Dermis microvascular lymphatic vessel endothelial cell (primary cell): ENCODE measurements around the gene SDHC. TPM values are rescaled to one million over a fixed set of nuclear protein-coding genes. Genes with fewer than 3 reads are reported as not detected.
"Not testable (repeated sequence)": the region's sequence is repeated elsewhere in the genome, so short reads cannot be mapped to it uniquely, and the experiment has no call there.

Experiments
- DNase-seq, 2 donors: peaks; one replicate each; pipeline versions ENCODE4 v3.0.0 to v3.0.0-alpha.2; 2010; ENCODE audit warnings: low read depth in 2 of 2
- total RNA-seq: library from RNA; depleted of rRNA; stranded (reverse); fragments of >200 nt; gene quantifications from 2 replicates; pipeline ENCODE4 v1.2.1, GENCODE V29; 2014

The SDHC gene
- total RNA-seq, 1 donor from 2014 or later, result 18.0 TPM

DNA sequence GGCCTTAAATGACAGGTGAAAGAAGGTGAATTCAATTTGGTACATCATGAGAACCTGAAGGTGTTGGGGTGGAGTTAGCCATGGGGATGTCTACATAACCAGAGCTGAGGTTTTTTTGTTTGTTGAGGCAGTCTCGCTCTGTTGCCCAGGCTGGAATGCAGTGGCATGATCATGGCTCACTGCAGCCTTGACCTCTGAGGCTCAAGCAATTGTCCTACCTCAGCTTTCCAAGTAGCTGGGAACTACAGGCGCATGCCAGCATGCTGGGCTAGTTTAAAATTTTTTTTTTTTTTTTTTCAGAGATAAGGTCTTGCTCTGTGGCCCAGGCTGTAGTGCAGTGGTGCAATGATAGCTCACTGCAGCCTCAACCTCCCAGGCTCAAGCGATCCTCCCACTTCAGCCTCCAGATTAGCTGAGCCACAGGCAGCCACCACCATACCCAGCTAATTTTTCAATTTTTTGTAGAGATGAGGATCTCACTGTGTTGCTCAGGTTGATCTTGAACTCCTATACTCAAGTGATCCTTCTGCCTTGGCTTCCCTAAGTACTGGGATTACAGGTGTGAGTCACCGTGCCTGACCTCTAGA, 2.5 kb upstream of the SDHC start:
- DNase-seq, result no peak

GRCh38 chr1:161313554-161314200, 504 bp upstream of the SDHC start:
- no peak for DNase-seq

DNA sequence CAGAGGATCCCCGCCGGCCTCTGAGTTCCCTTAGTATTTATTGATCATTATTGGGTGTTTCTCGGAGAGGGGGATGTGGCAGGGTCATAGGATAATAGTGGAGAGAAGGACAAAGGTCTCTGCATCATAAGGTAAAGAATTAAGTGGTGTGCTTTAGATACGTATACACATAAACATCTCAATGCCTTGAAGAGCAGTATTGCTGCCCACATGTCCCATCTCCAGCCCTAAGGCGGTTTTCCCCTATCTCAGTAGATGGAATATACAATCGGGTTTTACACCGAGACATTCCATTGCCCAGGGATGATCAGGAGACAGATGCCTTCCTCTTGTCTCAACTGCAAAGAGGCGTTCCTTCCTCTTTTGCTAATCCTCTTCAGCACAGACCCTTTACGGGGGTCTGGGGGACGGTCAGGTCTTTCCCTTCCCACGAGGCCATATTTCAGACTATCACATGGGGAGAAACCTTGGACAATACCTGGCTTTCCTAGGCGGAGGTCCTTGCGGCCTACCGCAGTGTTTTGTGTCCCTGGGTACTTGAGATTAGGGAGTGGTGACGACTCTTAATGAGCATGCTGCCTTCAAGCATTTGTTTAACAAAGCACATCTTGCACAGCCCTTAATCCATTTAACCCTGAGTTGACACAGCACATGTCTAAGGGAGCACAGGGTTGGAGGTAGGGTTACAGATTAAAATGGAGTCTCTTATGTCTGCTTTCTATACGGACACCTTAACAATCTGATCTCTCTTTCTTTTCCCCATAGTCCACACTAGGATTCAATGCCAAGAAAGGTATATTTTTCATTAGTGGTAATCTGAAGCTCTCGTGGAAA, 1.9 kb downstream of the SDHC start:
- not testable (repeated sequence) for DNase-seq

- DNase-seq, result no peak
These were observed 9.8 kb downstream of the SDHC start for GRCh38 chr1:161324020-161324419.

DNA sequence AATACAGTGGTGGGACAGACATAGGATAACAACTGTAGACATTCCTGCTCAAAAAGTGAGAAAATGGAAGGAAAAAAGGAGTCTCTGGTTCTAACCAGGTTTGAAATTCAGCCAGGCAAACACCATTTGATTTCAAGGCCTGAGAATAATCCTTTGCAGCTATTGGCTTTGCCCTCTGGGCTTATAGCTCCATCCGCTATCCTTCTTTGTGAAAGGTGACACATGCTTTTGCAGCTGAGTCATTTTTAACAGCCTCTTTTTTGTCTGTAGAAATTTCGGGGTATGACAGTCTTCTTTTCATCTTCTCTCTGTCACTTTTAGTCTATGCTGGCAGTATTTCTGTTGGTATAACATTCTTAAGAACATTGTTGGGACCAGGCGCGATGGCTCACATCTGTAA, 16.2 kb downstream of the SDHC start:
- no peak for DNase-seq

DNA sequence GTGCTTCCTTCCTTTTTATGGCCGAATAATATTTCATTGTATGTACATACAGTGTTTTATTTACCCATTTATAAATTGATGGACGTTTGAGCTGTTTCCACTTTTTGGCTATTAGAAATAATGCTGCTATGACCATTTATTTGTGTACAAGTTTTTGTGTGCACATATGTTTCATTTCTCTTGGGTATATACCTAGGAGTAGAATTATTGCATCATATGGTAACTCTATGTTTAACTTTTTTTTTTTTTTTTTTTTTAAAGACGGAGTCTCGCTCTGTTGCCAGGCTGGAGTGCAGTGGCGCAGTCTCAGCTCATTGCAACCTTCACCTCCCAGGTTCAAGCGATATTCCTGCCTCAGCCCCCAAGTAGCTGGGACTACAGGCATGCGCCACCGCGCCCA, 19.0 kb downstream of the SDHC start:
- no peak for DNase-seq

- DNase-seq, result no peak
These were observed 21.6 kb downstream of the SDHC start for GRCh38 chr1:161335796-161336195.

DNA sequence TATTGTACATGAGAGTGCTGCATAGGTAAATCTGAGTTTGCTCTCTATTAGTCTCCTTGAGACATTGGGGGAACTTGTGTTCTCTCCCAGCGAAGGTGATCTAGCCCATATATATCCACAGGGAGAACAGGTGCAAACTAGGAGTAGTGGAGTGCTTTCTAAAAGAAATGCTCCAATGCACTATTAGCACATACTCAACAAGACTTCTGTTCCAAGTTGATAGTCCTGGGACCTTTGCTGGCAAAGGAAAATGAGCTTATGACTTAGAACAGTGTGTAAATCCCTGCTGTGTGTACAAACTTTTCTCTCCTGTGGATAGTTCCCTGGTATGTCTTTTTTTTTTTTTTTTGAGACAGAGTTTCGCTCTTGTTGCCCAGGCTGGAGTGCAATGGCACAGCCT, 28.0 kb downstream of the SDHC start:
- DNase-seq, result no peak

DNA sequence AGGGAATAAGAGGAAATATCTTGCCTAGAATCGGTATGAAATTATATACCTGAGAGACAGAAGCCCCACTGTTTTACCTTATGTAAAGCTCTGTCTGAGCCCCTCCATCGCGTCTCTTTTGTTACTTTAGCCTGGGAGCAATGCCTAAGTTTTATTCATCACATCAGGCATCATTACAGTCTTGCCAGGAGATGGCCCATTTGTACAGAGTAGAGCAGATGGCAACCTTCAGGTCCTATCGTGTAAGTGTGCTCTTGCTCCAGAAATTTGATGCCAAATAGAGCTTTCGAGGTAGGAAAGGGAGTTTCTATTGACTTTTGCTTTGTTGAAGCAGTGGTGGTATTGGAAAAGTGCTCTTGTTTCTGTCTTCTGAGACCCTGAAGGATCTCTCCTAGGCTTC, 28.6 kb downstream of the SDHC start:
- DNase-seq, result no peak

GRCh38 chr1:161350671-161351070, 36.5 kb downstream of the SDHC start:
- no peak for DNase-seq

- DNase-seq, result no peak
These were observed 37.3 kb downstream of the SDHC start for GRCh38 chr1:161351482-161351881.

DNA sequence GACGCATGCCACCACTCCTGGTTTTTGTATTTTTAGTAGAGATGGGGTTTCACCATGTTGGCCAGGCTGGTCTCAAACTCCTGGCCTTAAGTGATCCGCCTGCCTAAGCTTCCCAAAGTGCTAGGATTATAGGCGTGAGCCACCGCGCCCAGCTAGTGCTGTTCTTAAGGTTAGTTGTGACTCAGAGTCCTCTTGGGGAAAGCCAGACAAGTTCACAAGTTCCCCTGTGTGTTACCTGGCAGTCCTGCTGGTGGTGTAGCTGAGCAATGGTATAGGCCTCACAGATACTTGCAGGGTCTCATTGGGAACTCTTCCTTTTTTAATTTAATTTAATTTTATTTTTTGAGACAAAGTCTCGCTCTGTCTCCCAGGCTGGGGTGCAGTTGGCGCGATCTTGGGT, 42.9 kb downstream of the SDHC start:
- DNase-seq, result no peak

DNA sequence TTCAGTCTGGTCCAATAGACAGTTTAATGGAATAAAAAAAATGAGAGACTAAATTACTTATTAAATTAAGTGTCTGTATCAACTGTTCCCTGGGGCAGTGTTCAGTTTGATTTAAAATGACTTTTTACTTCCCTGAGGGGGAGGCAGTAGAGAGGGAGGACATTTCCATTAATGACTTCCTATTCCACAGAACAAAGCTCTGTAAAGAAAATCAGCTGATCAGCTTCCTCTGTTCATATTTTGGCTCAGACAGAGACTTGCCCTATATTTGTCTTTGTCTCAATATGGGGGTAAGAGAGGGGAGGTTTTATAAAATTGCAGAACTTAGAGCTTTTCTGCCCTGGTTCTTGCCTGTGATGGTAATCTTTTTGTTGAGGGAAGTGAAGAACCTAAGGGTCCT, 45.1 kb downstream of the SDHC start:
- peak; percentile 27 to 45 for DNase-seq

GRCh38 chr1:161364332-161364731, 50.2 kb downstream of the SDHC start:
- DNase-seq, result no peak

DNA sequence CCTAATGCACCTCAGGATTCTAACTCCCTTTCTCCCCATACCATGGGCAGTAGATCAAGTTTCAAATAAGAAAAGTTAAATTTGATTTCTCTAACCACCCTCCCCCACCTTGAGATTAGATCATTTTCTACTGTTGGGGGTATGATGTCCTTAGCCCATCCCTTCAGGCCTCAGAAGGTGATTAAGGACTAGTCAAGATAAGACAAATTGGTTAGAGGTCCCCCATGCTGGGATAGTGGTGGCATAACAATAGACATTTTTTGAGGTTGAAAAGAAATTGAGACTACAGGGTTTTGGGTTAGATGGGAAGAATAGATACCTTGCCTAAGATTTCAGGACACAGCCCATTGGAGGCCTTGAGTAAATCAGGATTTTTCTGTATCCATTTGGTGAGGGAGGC, 51.0 kb downstream of the SDHC start:
- no peak for DNase-seq

DNA sequence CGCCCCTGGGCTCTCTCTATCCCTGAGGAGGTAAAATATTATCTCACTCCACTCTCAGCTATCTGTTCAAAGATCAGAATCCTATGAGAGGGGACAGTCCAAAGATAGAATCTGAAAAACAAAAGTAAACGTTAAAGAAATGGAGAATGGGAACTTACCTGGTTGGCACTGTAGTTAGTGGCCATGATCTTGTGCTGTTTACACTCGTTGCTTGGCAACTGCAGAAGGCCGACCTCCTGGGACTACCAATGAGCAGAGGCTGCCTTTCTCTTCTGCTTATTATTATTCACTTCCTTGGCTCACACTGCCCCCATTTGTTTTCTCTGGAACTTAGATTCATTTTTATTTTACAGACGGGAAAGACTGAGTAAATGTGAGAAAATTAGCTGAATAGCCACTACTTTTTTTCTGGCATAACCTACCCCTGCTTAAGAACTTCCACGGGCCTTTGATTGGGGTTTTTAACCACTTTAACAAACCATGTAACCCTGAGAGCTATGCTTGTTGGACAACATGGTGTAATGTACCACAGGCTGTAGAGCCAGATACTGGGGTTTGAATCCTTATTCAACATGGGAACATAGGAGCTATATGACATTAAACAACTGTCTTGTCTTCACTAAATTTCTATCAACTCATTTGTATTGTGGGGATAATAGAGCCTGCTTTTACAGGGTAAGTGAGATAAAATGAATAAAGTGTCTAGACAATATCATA, 53.7 kb downstream of the SDHC start, which contains the start of gene CFAP126:
Gene CFAP126, minus strand, starts transcription at position 193 of the 717 bp plus-strand sequence. Its CDS starts 8 bp downstream, at position 185.
- peak; percentile 89 to 90 for DNase-seq

DNA sequence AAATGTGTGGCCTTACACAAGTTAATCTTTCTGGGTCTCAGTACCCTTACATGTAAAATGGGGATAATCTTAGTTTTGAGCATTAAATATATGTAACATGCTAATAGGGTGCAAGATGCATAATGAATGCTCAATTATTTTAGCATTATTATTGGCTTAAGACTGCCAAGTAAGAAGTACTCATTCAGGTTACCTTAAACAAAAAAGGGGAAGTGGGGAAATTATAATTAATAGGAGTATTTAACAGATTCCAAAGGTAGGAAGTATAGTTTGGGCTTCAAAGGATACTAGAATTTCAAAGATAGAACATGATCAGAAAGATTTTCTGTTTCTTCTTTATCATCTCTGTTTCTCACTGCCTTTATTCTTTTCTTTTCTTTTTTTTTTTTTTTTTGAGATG, 59.3 kb downstream of the SDHC start:
- no peak for DNase-seq

- peak in 1 of 2 donors; percentile 37 for DNase-seq
These were observed 60.2 kb downstream of the SDHC start for GRCh38 chr1:161374373-161374772.

DNA sequence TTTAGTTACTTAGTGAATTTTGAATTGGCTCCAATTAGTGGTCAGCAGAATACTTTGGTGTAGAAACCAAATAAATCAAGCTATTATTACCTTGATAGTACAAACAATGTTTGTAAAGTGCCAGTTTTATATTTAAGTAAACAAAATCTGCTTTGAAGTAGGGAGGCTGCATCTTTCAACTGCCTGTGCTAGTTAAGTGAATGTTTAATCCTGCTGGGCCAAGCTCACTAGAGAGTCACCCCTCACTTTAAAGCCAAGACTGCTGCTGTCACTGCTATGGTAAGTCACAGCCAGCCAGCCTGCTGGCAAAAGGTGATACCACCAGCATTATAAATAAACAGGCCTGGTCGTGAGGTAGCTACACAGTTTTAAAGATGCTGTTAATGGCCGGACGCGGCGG, 63.8 kb downstream of the SDHC start:
- no peak for DNase-seq

- DNase-seq, result peak in 1 of 2 donors; percentile 44
These were observed 64.9 kb downstream of the SDHC start for GRCh38 chr1:161379071-161379470.

GRCh38 chr1:161381707-161382106, 67.5 kb downstream of the SDHC start:
- peak in 1 of 2 donors; percentile 42 for DNase-seq
